Measurements from ENCODE around the gene NHLRC2. TPM values are rescaled to one million over a fixed set of nuclear protein-coding genes. Genes with fewer than 3 reads are reported as not detected.

Gene NHLRC2
- total RNA-seq, 1 donor from 2014 or later, result 46.1 TPM

- Histone ChIP-seq H3K4me1 (peaks cover 40% of the 10 kb centered on the region), H3K4me3 (peak overlapping the region; percentile 97), H3K36me3 (peaks cover 32% of the 10 kb centered on the region), H3K27ac (no peak overlapping the region), H3K27me3 (no peaks in the 10 kb centered on the region), H3K9me3 (no peaks in the 10 kb centered on the region)
- intact Hi-C loops (cut with DNase I), result no loop called here
- no peak for TF ChIP-seq CTCF (IDR thresholded peaks at IDR 0.05)
- DNase-seq (no peak), ATAC-seq (no peak)
Measured at GRCh38 chr10:113856563-113856962, 2.1 kb downstream of the NHLRC2 start.

DNA sequence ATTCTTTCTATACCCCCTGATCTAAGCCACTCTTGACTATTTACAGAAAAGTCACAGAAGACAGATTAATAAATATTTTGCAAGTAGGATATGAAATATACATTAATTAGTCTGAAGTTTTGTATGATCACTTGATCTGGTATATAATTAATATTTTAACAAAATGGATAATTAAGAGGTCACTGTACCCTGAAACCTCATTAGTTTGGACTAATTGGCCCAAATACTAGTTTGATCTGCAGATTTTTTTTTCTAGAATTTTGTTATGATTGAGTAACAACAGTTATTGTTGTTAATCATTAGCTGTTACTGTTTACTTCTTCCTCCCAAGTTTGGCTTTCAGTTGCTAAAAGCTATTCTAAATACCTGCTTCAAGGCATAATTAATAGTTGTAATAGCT, 2.7 kb downstream of the NHLRC2 start:
- intact Hi-C loops (cut with DNase I), result no loop called here
- Histone ChIP-seq H3K27ac (no peak overlapping the region), H3K4me3 (no peak overlapping the region), H3K9me3 (no peaks in the 10 kb centered on the region), H3K27me3 (no peaks in the 10 kb centered on the region), H3K4me1 (peaks cover 33% of the 10 kb centered on the region), H3K36me3 (peaks cover 37% of the 10 kb centered on the region)
- ATAC-seq (no peak), DNase-seq (no peak)
- no peak for TF ChIP-seq CTCF (IDR thresholded peaks at IDR 0.05)

GRCh38 chr10:113858541-113858940, 4.1 kb downstream of the NHLRC2 start:
- Histone ChIP-seq H3K27me3 (no peaks in the 10 kb centered on the region), H3K27ac (no peak overlapping the region), H3K4me1 (peaks cover 22% of the 10 kb centered on the region), H3K4me3 (no peak overlapping the region), H3K9me3 (no peaks in the 10 kb centered on the region), H3K36me3 (peaks cover 37% of the 10 kb centered on the region)
- DNase-seq (no peak), ATAC-seq (no peak)
- TF ChIP-seq CTCF (IDR thresholded peaks at IDR 0.05), result no peak
- intact Hi-C loops (cut with DNase I), result no loop called here

- no peak overlapping the region for H3K4me3 ChIP-seq
- intact Hi-C loops (cut with DNase I), result no loop called here
- ATAC-seq (no peak), DNase-seq (no peak)
- no peak for TF ChIP-seq CTCF (IDR thresholded peaks at IDR 0.05)
- peaks cover 37% of the 10 kb centered on the region for H3K36me3 ChIP-seq
- no peaks in the 10 kb centered on the region for H3K9me3 ChIP-seq
- no peak overlapping the region for H3K27ac ChIP-seq
- peaks cover 22% of the 10 kb centered on the region for H3K4me1 ChIP-seq
- H3K27me3 ChIP-seq, result no peaks in the 10 kb centered on the region
Measured at GRCh38 chr10:113859261-113859660, 4.8 kb downstream of the NHLRC2 start.

- Histone ChIP-seq H3K27ac (no peak overlapping the region), H3K27me3 (no peaks in the 10 kb centered on the region), H3K4me3 (no peak overlapping the region), H3K4me1 (no peaks in the 10 kb centered on the region), H3K9me3 (no peaks in the 10 kb centered on the region), H3K36me3 (peaks cover 12% of the 10 kb centered on the region)
- intact Hi-C loops (cut with DNase I), result no loop called here
- DNase-seq (no peak), ATAC-seq (no peak)
- no peak for TF ChIP-seq CTCF (IDR thresholded peaks at IDR 0.05)
Measured at GRCh38 chr10:113865901-113866300, 11.4 kb downstream of the NHLRC2 start.

Data from upper lobe of right lung (tissue), 1 donor.